HCT116 (cell line): ENCODE data around the gene XYLT1. TPM values are rescaled to one million over a fixed set of nuclear protein-coding genes. Genes with fewer than 3 reads are reported as not detected.

Source experiments
- ATAC-seq: fragments of 200-7000 bp; cut with Tn5 transposase; 2 replicates; pipeline ENCODE4 v1.9.1; 2020; ENCODE audit warnings: mild to moderate bottlenecking, moderate library complexity
- BruUV-seq: library from RNA; stranded (reverse); fragments of 400-500 nt; replicated peaks from 2 replicates; lab custom pipeline; 2021; lab: Mats Ljungman, UMichigan
- CTCF ChIA-PET: fragments of 300-600 bp; sonication (Branson Sonifier 250); formaldehyde crosslinking; loops from one replicate; lab custom pipeline; 2021; ENCODE audit warnings: antibody characterized with exemption; lab: Charles Lee
- POLR2A ChIA-PET: fragments of 300-600, 350-600 bp; sonication (Branson Sonifier 250); formaldehyde crosslinking; loops from one replicate; lab custom pipeline; 2021; ENCODE audit warnings: antibody characterized with exemption; lab: Charles Lee
- RAD21 ChIA-PET, 2 experiments: fragments of 300-600 bp; sonication (Branson Sonifier 250); formaldehyde crosslinking; loops; one replicate each; lab custom pipeline; 2023; ENCODE audit warnings: low total read pairs in 2 of 2; ENCODE audit not compliant: uncharacterized antibody in 2 of 2, unreplicated experiment in 2 of 2, low non-redundant PET in 1 of 2; lab: Charles Lee
- DNase-seq: peaks from one replicate; pipeline ENCODE4 v3.0.0-alpha.2; 2010; ENCODE audit warnings: low read depth, low spot score
- H2AFZ ChIP-seq: fragments of 200-600 bp; shearing (Covaris generic), sonication (generic); 2 replicates; pipeline ENCODE4 v1.6.1; 2017; ENCODE audit warnings: low read depth, mixed run types, mixed read lengths, antibody characterized with exemption, low read length; ENCODE audit not compliant: poor library complexity, severe bottlenecking
- H3K27ac ChIP-seq: 2 replicates; pipeline ENCODE4 v1.5.1; 2012; ENCODE audit warnings: low read depth, low read length
- H3K27me3 ChIP-seq: fragments of 200-600 bp; sonication (generic); 2 replicates; pipeline ENCODE4 v1.6.1; 2016; ENCODE audit warnings: mixed run types, low read length, mixed read lengths; ENCODE audit not compliant: insufficient read depth
- H3K36me3 ChIP-seq, 2 experiments: fragments of 200-500 bp in 1 of 2; fragments of 200-600 bp in 1 of 2; sonication (Bioruptor generic) in 1 of 2; sonication (generic) in 1 of 2; 2 replicates each; pipeline versions ENCODE4 v1.5.1 to v1.6.1; 2014 to 2016; ENCODE audit warnings: low read length in 2 of 2, inconsistent platforms in 1 of 2, mixed read lengths in 1 of 2, mixed run types in 1 of 2; ENCODE audit not compliant: insufficient read depth in 2 of 2, control insufficient read depth in 1 of 2
- H3K4me1 ChIP-seq, 2 experiments: fragments of 200-600 bp in 1 of 2; sonication (generic) in 1 of 2; 2 replicates each; pipeline versions ENCODE4 v1.5.1 to v1.6.1; 2012 to 2017; ENCODE audit warnings: low read length in 2 of 2, inconsistent platforms in 1 of 2, mild to moderate bottlenecking in 1 of 2, mixed read lengths in 1 of 2, mixed run types in 1 of 2, moderate library complexity in 1 of 2; ENCODE audit not compliant: insufficient read depth in 2 of 2, control insufficient read depth in 1 of 2
- H3K4me2 ChIP-seq: fragments of 200-600 bp; sonication (generic); 2 replicates; pipeline ENCODE4 v1.6.1; 2017; ENCODE audit warnings: mixed run types, low read length, mixed read lengths
- H3K4me3 ChIP-seq, 2 experiments: fragments of 200-600 bp in 1 of 2; sonication (generic) in 1 of 2; replicated peaks in 1 of 2; 2 replicates each; pipeline ENCODE4 v1.5.1; 2011 to 2016; ENCODE audit warnings: low read length in 2 of 2, control low read depth in 1 of 2, low read depth in 1 of 2, mild to moderate bottlenecking in 1 of 2, mixed read lengths in 1 of 2, mixed run types in 1 of 2
- H3K79me2 ChIP-seq: fragments of 200-600 bp; sonication (generic); 2 replicates; pipeline ENCODE4 v1.6.1; 2017; ENCODE audit warnings: mild to moderate bottlenecking, mixed run types, low read length, moderate library complexity, mixed read lengths; ENCODE audit not compliant: insufficient read depth
- H3K9ac ChIP-seq: fragments of 200-600 bp; sonication (generic); 2 replicates; pipeline ENCODE4 v1.6.1; 2016; ENCODE audit warnings: low read length, mixed read lengths
- H3K9me2 ChIP-seq: fragments of 200-600 bp; sonication (generic), shearing (Covaris generic); 2 replicates; pipeline ENCODE4 v1.6.1; 2017; ENCODE audit warnings: mixed run types, mild to moderate bottlenecking, moderate library complexity; ENCODE audit not compliant: insufficient read depth
- H3K9me3 ChIP-seq, 2 experiments: fragments of 200-500 bp in 1 of 2; fragments of 200-600 bp in 1 of 2; sonication (Bioruptor generic) in 1 of 2; sonication (generic) in 1 of 2; 2 replicates each; pipeline ENCODE4 v1.6.1; 2014 to 2017; ENCODE audit warnings: low read length in 2 of 2, mixed read lengths in 2 of 2, inconsistent platforms in 1 of 2, low read depth in 1 of 2, mild to moderate bottlenecking in 1 of 2, mixed run types in 1 of 2, moderate library complexity in 1 of 2; ENCODE audit not compliant: control insufficient read depth in 1 of 2, insufficient read depth in 1 of 2
- H4K20me1 ChIP-seq: fragments of 200-600 bp; sonication (generic), shearing (Covaris generic); 2 replicates; pipeline ENCODE4 v1.6.1; 2017; ENCODE audit warnings: mixed run types, mild to moderate bottlenecking, moderate library complexity; ENCODE audit not compliant: insufficient read depth
- ATF3 ChIP-seq: IDR thresholded peaks from 2 replicates; pipeline ENCODE4 v1.6.1; 2012
- CBX3 ChIP-seq: IDR thresholded peaks from 2 replicates; pipeline ENCODE4 v1.6.1; 2012; ENCODE audit warnings: low read depth
- ELF1 ChIP-seq: IDR thresholded peaks from 2 replicates; pipeline ENCODE4 v1.6.1; 2012; ENCODE audit warnings: low read depth, borderline replicate concordance
- EZH2 ChIP-seq: fragments of 200-600 bp; sonication (generic); IDR thresholded peaks from 2 replicates; pipeline ENCODE4 v1.6.1; 2017; ENCODE audit warnings: antibody characterized with exemption, mixed run types
- EZH2phosphoT487 ChIP-seq: fragments of 200-600 bp; IDR thresholded peaks from 2 replicates; pipeline ENCODE4 v1.6.1; 2018; ENCODE audit warnings: antibody characterized with exemption, borderline replicate concordance
- POLR2A ChIP-seq: IDR thresholded peaks from 2 replicates; pipeline ENCODE4 v1.7.0; 2011; ENCODE audit warnings: borderline replicate concordance; ENCODE audit not compliant: insufficient read depth, insufficient read length; ENCODE audit errors: extremely low read depth
- POLR2AphosphoS5 ChIP-seq: IDR thresholded peaks from 2 replicates; pipeline ENCODE4 v1.6.1; 2011; ENCODE audit warnings: mild to moderate bottlenecking, low read depth, low read length, moderate library complexity
- REST ChIP-seq: IDR thresholded peaks from 2 replicates; pipeline ENCODE4 v1.6.1; 2012; ENCODE audit warnings: low read depth
- SIN3A ChIP-seq: IDR thresholded peaks from 2 replicates; pipeline ENCODE4 v1.6.1; 2012; ENCODE audit warnings: low read depth
- SP1 ChIP-seq: IDR thresholded peaks from 2 replicates; pipeline ENCODE4 v1.6.1; 2012; ENCODE audit warnings: low read depth
- TCF7L2 ChIP-seq: IDR thresholded peaks from 2 replicates; pipeline ENCODE4 v1.7.0; 2011; ENCODE audit warnings: borderline replicate concordance, inconsistent platforms; ENCODE audit not compliant: insufficient read depth, insufficient read length; ENCODE audit errors: extremely low read depth
- ZBTB33 ChIP-seq: IDR thresholded peaks from 2 replicates; pipeline ENCODE4 v1.6.1; 2011; ENCODE audit warnings: mild to moderate bottlenecking, low read length, moderate library complexity; ENCODE audit not compliant: insufficient replicate concordance; ENCODE audit errors: extremely low read depth
- intact Hi-C: fragments of 100-400 bp; cut with micrococcal nuclease; formaldehyde crosslinking; loops from 2 replicates; pipeline ENCODE4 v1.10.0; 2022
- total RNA-seq: library from RNA; stranded (reverse); gene quantifications from one replicate; pipeline ENCODE4 v1.2.1, GENCODE V29; 2021; ENCODE audit not compliant: unreplicated experiment

The XYLT1 gene
- total RNA-seq, 1 experiment from 2014 or later = 4.5 TPM

- ATAC-seq (no peak), DNase-seq (no peak)
- Histone ChIP-seq H3K4me3 (no peak overlapping the region), H3K9ac (no peak overlapping the region), H4K20me1 (no peaks in the 10 kb centered on the region), H3K4me2 (no peak overlapping the region), H3K27ac (no peak overlapping the region), H3K79me2 (no peaks in the 10 kb centered on the region), H3K36me3 (no peaks in the 10 kb centered on the region), H3K4me1 (no peaks in the 10 kb centered on the region), H2AFZ (no peak overlapping the region), H3K9me2 (no peaks in the 10 kb centered on the region), H3K9me3 (no peaks in the 10 kb centered on the region), H3K27me3 (peaks cover 12% of the 10 kb centered on the region; the same call in 1 of the 2 replicates)
- TF ChIP-seq POLR2AphosphoS5 (no peak), SP1 (no peak), CBX3 (no peak), ATF3 (no peak), POLR2A (no peak)
- BruUV-seq = no TSS peak
- ChIA-PET RAD21 (no interaction called here), CTCF (no interaction called here), POLR2A (no interaction called here)
- intact Hi-C loops = loop anchor here (10.0 kb wide), 1 partner anchor 57 kb away; no protein-coding TSS in a partner anchor
Observed at GRCh38 chr16:17117906-17118577, 352.7 kb downstream of the XYLT1 start.

GRCh38 chr16:17116595-17117322 is 354.0 kb downstream of the XYLT1 start:
- no peaks in the 10 kb centered on the region for H3K4me1 ChIP-seq
- no peaks in the 10 kb centered on the region for H4K20me1 ChIP-seq
- peaks cover 12% of the 10 kb centered on the region; the same call in 1 of the 2 replicates for H3K27me3 ChIP-seq
- ATAC-seq = no peak
- no peak overlapping the region for H3K4me2 ChIP-seq
- POLR2A ChIA-PET = no interaction called here
- H3K9me2 ChIP-seq = no peaks in the 10 kb centered on the region
- BruUV-seq = no TSS peak
- no peak overlapping the region for H3K4me3 ChIP-seq
- H3K79me2 ChIP-seq = no peaks in the 10 kb centered on the region
- RAD21 ChIA-PET = no interaction called here
- no peak for DNase-seq
- H3K27ac ChIP-seq = no peak overlapping the region
- CTCF ChIA-PET = no interaction called here
- no peaks in the 10 kb centered on the region for H3K36me3 ChIP-seq
- intact Hi-C loops = loop anchor here (10.0 kb wide), 1 partner anchor 58 kb away; no protein-coding TSS in a partner anchor
- H3K9me3 ChIP-seq = no peaks in the 10 kb centered on the region
- H3K9ac ChIP-seq = no peak overlapping the region
- no peak overlapping the region for H2AFZ ChIP-seq
- TF ChIP-seq EZH2phosphoT487 (no peak), ELF1 (no peak), ATF3 (no peak), TCF7L2 (no peak), EZH2 (no peak), REST (no peak), ZBTB33 (no peak), SIN3A (no peak)
